Stimulated activated CD8-positive, alpha-beta memory T cell treated with anti-CD3 and anti-CD28 coated beads, Interleukin-15, amount 100 ng/mL, for 48 hours (primary cell): ENCODE data around the gene PEX26.
"Not testable (repeated sequence)": the region's sequence is repeated elsewhere in the genome, so short reads cannot be mapped to it uniquely, and the experiment has no call there.

Experiments used
- DNase-seq, 2 donors: peaks; one replicate each; pipeline ENCODE4 v3.0.0-alpha.2; 2020; ENCODE audit warnings: low read depth in 2 of 2

Gene PEX26

GRCh38 chr22:18056807-18057474, 20.8 kb upstream of the PEX26 start:
- DNase-seq, result no peak

- DNase-seq, result no peak
These were observed 20.1 kb upstream of the PEX26 start for GRCh38 chr22:18057568-18058209.

GRCh38 chr22:18058371-18059093, 19.3 kb upstream of the PEX26 start:
- DNase-seq, result no peak

- DNase-seq, result no peak
These were observed 18.7 kb upstream of the PEX26 start for GRCh38 chr22:18059094-18059417.

- DNase-seq, result no peak
These were observed 18.3 kb upstream of the PEX26 start for GRCh38 chr22:18059473-18059872.

GRCh38 chr22:18059991-18060390, 17.8 kb upstream of the PEX26 start:
- DNase-seq, result no peak

- DNase-seq, result no peak
These were observed 16.9 kb upstream of the PEX26 start for GRCh38 chr22:18060646-18061620.

- DNase-seq, result no peak
These were observed 15.4 kb upstream of the PEX26 start for GRCh38 chr22:18062421-18062820.

- DNase-seq, result no peak
These were observed 14.5 kb upstream of the PEX26 start for GRCh38 chr22:18063306-18063705.

- not testable (repeated sequence) for DNase-seq
These were observed 14.1 kb upstream of the PEX26 start for GRCh38 chr22:18063715-18064114.

- DNase-seq, result no peak
These were observed 13.2 kb upstream of the PEX26 start for GRCh38 chr22:18064636-18065035.

- DNase-seq, result no peak
These were observed 12.5 kb upstream of the PEX26 start for GRCh38 chr22:18065256-18065655.

- DNase-seq, result no peak
These were observed 11.5 kb upstream of the PEX26 start for GRCh38 chr22:18066181-18066859.

GRCh38 chr22:18067121-18067520, 10.7 kb upstream of the PEX26 start:
- no peak for DNase-seq

GRCh38 chr22:18067548-18068341, 10.0 kb upstream of the PEX26 start:
- no peak for DNase-seq

GRCh38 chr22:18068381-18068988, 9.3 kb upstream of the PEX26 start:
- DNase-seq, result no peak

- no peak for DNase-seq
These were observed 8.7 kb upstream of the PEX26 start for GRCh38 chr22:18069041-18069440.

- no peak for DNase-seq
These were observed 7.7 kb upstream of the PEX26 start for GRCh38 chr22:18070041-18070440.

- DNase-seq, result no peak
These were observed 7.1 kb upstream of the PEX26 start for GRCh38 chr22:18070556-18071306.
